ENCODE data around the gene DMKN.

- TF ChIP-seq CTCF (conservative IDR thresholded peaks at IDR 0.05 in 1 of 2, IDR thresholded peaks at IDR 0.05 in 1 of 2; ENCODE audit: low read depth in 1 of 2, low read length in 2 of 2): no peak
- TF ChIP-seq EZH2 (IDR thresholded peaks at IDR 0.05; ENCODE audit: low read length, missing control alignments): no peak
Observed at GRCh38 chr19:35558400-35559280, 45.2 kb upstream of the DMKN start.
